ENCODE results near the gene SLC6A18. TPM values are rescaled to one million over a fixed set of nuclear protein-coding genes. Genes with fewer than 3 reads are reported as not detected.
"Not testable (repeated sequence)": the region's sequence is repeated elsewhere in the genome, so short reads cannot be mapped to it uniquely, and the experiment has no call there.

Gene SLC6A18
- total RNA-seq, 1 donor from 2014 or later, result not detected

- Histone ChIP-seq H3K27ac (no peak overlapping the region), H3K4me3 (no peak overlapping the region), H3K27me3 (no peaks in the 10 kb centered on the region), H3K9me3 (no peaks in the 10 kb centered on the region), H3K4me1 (no peaks in the 10 kb centered on the region), H3K36me3 (no peaks in the 10 kb centered on the region)
- TF ChIP-seq POLR2A (IDR thresholded peaks at IDR 0.05) (no peak), POLR2AphosphoS5 (IDR thresholded peaks at IDR 0.05; ENCODE audit: insufficient read depth in 1 of 2, low read depth in 1 of 2) (no peak), CTCF (IDR thresholded peaks at IDR 0.05) (no peak)
- no peak for DNase-seq (ENCODE audit: extremely low spot score in 2 of 2)
- intact Hi-C loops (cut with DNase I), result no loop called here
Measured at GRCh38 chr5:1285141-1285540, 60.0 kb downstream of the SLC6A18 start.

- H3K4me1 ChIP-seq, result no peaks in the 10 kb centered on the region
- H3K27ac ChIP-seq, result no peak overlapping the region
- TF ChIP-seq POLR2A (IDR thresholded peaks at IDR 0.05) (no peak), CTCF (IDR thresholded peaks at IDR 0.05) (no peak), POLR2AphosphoS5 (IDR thresholded peaks at IDR 0.05; ENCODE audit: insufficient read depth in 1 of 2, low read depth in 1 of 2) (no peak)
- no peak overlapping the region for H3K4me3 ChIP-seq
- H3K27me3 ChIP-seq, result no peaks in the 10 kb centered on the region
- H3K36me3 ChIP-seq, result no peaks in the 10 kb centered on the region
- intact Hi-C loops (cut with DNase I), result no loop called here
- DNase-seq (ENCODE audit: extremely low spot score in 2 of 2), result no peak
- H3K9me3 ChIP-seq, result no peaks in the 10 kb centered on the region
Measured at GRCh38 chr5:1285883-1286291, 60.7 kb downstream of the SLC6A18 start.

- Histone ChIP-seq H3K9me3 (no peaks in the 10 kb centered on the region), H3K4me1 (no peaks in the 10 kb centered on the region), H3K36me3 (no peaks in the 10 kb centered on the region), H3K4me3 (no peak overlapping the region), H3K27ac (no peak overlapping the region), H3K27me3 (no peaks in the 10 kb centered on the region)
- intact Hi-C loops (cut with DNase I), result no loop called here
- DNase-seq (ENCODE audit: extremely low spot score in 2 of 2), result no peak
- TF ChIP-seq POLR2A (IDR thresholded peaks at IDR 0.05) (no peak), CTCF (IDR thresholded peaks at IDR 0.05) (no peak), POLR2AphosphoS5 (IDR thresholded peaks at IDR 0.05; ENCODE audit: insufficient read depth in 1 of 2, low read depth in 1 of 2) (no peak)
Measured at GRCh38 chr5:1288439-1289335, 63.5 kb downstream of the SLC6A18 start.

- H3K27ac ChIP-seq; H3K36me3 ChIP-seq; intact Hi-C loops (cut with DNase I); H3K4me1 ChIP-seq; H3K4me3 ChIP-seq; DNase-seq (ENCODE audit: extremely low spot score in 2 of 2); H3K27me3 ChIP-seq; H3K9me3 ChIP-seq: not testable (repeated sequence)
Measured at GRCh38 chr5:1289559-1289958, 64.4 kb downstream of the SLC6A18 start.

GRCh38 chr5:1290956-1291355 lies 65.8 kb downstream of the SLC6A18 start:
- intact Hi-C loops (cut with DNase I); H3K4me3 ChIP-seq; H3K4me1 ChIP-seq; H3K36me3 ChIP-seq; H3K27ac ChIP-seq; DNase-seq (ENCODE audit: extremely low spot score in 2 of 2); H3K27me3 ChIP-seq; H3K9me3 ChIP-seq: not testable (repeated sequence)

GRCh38 chr5:1291611-1292080 lies 66.5 kb downstream of the SLC6A18 start:
- DNase-seq (ENCODE audit: extremely low spot score in 2 of 2), result no peak
- TF ChIP-seq CTCF (IDR thresholded peaks at IDR 0.05), result no peak
- TF ChIP-seq POLR2AphosphoS5 (IDR thresholded peaks at IDR 0.05; ENCODE audit: insufficient read depth in 1 of 2, low read depth in 1 of 2), result no peak
- no peak for TF ChIP-seq POLR2A (IDR thresholded peaks at IDR 0.05)
- H3K9me3 ChIP-seq, result no peaks in the 10 kb centered on the region
- H3K36me3 ChIP-seq, result no peaks in the 10 kb centered on the region
- no peaks in the 10 kb centered on the region for H3K4me1 ChIP-seq
- no peak overlapping the region for H3K27ac ChIP-seq
- intact Hi-C loops (cut with DNase I), result no loop called here
- no peaks in the 10 kb centered on the region for H3K27me3 ChIP-seq
- no peak overlapping the region for H3K4me3 ChIP-seq

Data from vagina (tissue), 2 donors.